ENCODE data around the gene CYP2A6. TPM values are rescaled to one million over a fixed set of nuclear protein-coding genes. Genes with fewer than 3 reads are reported as not detected.

Gene CYP2A6
- total RNA-seq, 1 donor from 2014 or later: not detected

DNA sequence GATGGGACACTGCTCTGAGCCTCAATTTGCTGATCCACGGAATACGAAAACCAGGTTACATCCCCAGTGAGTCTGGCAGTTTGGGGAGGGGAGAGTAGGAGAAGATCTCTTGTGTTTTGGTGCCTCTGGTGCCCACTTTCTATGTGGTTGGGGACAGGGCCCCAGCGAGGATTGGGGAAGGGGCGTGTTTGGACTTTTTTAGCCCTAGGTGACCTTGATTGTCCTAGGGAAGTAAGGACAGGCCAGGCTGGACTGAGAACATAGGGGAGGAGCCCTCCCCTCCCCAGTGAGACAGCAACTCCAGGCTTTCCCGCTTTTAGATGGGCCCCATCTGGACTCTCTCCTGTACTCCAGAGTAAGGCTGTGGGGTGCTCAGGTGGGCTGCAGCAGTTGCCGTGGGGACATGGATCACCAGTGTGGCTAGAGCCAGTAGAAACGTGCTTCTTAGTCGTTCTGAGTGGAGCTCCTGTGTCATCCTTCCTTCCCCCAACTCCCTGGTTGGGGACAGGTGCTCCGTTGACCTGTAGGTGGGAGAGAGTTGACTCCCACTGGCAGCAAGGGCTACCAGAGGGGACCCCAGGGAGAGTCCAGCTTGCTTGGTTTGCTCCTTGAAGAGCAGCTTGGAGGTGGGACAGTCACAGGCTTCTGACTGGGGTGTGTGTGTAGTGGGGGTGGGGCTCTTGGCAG lies 46.9 kb downstream of the CYP2A6 start:
- H3K4me3 ChIP-seq (ENCODE audit: low read depth, low read length): no peak overlapping the region
- H3K36me3 ChIP-seq (ENCODE audit: control insufficient read depth, insufficient read depth, low read length): peaks cover 18% of the 10 kb centered on the region

GRCh38 chr19:40802300-40803169 lies 47.7 kb downstream of the CYP2A6 start:
- no peak for TF ChIP-seq CTCF (IDR thresholded peaks at IDR 0.05; ENCODE audit: insufficient read depth, low read length, severe bottlenecking)
- Histone ChIP-seq H3K36me3 (ENCODE audit: control insufficient read depth, insufficient read depth, low read length) (peaks cover 15% of the 10 kb centered on the region), H3K4me3 (ENCODE audit: low read depth, low read length) (no peak overlapping the region), H3K27me3 (ENCODE audit: control insufficient read depth, insufficient read depth, low read length) (no peaks in the 10 kb centered on the region)
- peak; percentile 26 for DNase-seq (ENCODE audit: low read depth)
- FAIRE-seq: no peak

More for the DNA sequence above, 46.9 kb downstream of the CYP2A6 start:
- H3K27me3 ChIP-seq (ENCODE audit: control insufficient read depth, insufficient read depth, low read length): no peaks in the 10 kb centered on the region
- FAIRE-seq (no peak), DNase-seq (ENCODE audit: low read depth) (no peak)
- TF ChIP-seq CTCF (IDR thresholded peaks at IDR 0.05; ENCODE audit: insufficient read depth, low read length, severe bottlenecking): no peak

DNA sequence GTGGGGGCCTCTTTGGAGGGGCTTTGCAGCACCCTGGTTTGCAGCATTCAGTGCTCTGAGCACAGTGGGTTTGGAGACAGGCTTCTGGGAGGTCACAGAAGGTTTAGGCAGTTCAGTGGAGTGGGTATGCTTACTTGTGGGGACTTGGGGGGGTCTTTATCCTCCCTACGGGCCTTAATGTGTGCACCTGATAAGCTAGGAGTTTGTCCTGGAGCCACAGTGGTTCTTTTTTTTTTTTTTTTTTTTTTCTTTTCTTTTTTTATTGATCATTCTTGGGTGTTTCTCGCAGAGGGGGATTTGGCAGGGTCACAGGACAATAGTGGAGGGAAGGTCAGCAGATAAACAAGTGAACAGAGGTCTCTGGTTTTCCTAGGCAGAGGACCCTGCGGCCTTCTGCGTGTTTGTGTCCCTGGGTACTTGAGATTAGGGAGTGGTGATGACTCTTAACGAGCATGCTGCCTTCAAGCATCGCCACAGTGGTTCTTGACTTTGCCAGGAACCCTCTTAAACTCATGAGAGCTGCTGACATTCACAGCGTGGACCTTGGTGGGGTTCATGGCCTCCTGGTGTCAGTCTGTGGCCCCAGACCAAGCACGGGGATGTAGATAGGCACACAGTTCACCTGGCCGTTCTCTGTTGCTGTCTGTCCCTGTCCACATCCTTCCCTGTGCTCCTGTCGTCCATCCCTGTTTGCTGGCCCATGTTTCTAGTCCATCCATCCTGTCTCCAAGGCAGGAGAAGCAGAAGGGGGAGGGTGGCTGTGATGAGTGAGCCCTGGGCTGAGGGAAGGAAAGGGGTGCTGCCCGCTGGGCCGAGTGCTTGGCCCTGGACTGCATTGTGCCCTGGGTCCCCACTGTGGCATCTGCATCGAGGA lies 48.6 kb downstream of the CYP2A6 start:
- FAIRE-seq: no peak
- Histone ChIP-seq H3K27me3 (ENCODE audit: control insufficient read depth, insufficient read depth, low read length) (no peaks in the 10 kb centered on the region), H3K36me3 (ENCODE audit: control insufficient read depth, insufficient read depth, low read length) (peaks cover 11% of the 10 kb centered on the region), H3K4me3 (ENCODE audit: low read depth, low read length) (no peak overlapping the region)
- DNase-seq (ENCODE audit: low read depth): no peak
- TF ChIP-seq CTCF (IDR thresholded peaks at IDR 0.05; ENCODE audit: insufficient read depth, low read length, severe bottlenecking): no peak

- Histone ChIP-seq H3K4me3 (ENCODE audit: low read depth, low read length) (no peak overlapping the region), H3K27me3 (ENCODE audit: control insufficient read depth, insufficient read depth, low read length) (no peaks in the 10 kb centered on the region), H3K36me3 (ENCODE audit: control insufficient read depth, insufficient read depth, low read length) (peaks cover 9% of the 10 kb centered on the region)
- DNase-seq (ENCODE audit: low read depth) (no peak), FAIRE-seq (no peak)
- no peak for TF ChIP-seq CTCF (IDR thresholded peaks at IDR 0.05; ENCODE audit: insufficient read depth, low read length, severe bottlenecking)
These were observed 49.3 kb downstream of the CYP2A6 start for GRCh38 chr19:40800997-40801377.

DNA sequence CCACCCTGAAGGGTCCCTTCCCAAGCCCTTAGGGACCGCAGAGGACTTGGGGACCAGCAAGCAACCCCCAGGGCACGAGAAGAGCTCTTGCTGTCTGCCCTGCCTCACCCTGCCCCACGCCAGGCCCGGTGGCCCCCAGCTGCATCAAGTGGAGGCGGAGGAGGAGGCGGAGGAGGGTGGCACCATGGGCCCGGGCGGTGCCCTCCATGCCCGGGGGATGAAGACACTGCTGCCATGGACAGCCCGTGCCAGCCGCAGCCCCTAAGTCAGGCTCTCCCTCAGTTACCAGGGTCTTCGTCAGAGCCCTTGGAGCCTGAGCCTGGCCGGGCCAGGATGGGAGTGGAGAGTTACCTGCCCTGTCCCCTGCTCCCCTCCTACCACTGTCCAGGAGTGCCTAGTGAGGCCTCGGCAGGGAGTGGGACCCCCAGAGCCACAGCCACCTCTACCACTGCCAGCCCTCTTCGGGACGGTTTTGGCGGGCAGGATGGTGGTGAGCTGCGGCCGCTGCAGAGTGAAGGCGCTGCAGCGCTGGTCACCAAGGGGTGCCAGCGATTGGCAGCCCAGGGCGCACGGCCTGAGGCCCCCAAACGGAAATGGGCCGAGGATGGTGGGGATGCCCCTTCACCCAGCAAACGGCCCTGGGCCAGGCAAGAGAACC lies 49.8 kb downstream of the CYP2A6 start:
- Histone ChIP-seq H3K27me3 (ENCODE audit: control insufficient read depth, insufficient read depth, low read length) (no peaks in the 10 kb centered on the region), H3K36me3 (ENCODE audit: control insufficient read depth, insufficient read depth, low read length) (peaks cover 9% of the 10 kb centered on the region), H3K4me3 (ENCODE audit: low read depth, low read length) (peak overlapping the region; percentile 70)
- FAIRE-seq (no peak), DNase-seq (ENCODE audit: low read depth) (no peak)
- no peak for TF ChIP-seq CTCF (IDR thresholded peaks at IDR 0.05; ENCODE audit: insufficient read depth, low read length, severe bottlenecking)
